AG09309 (cell line): ENCODE measurements around the gene SMIM9.

Experiments
- DNase-seq: peaks from one replicate; pipeline ENCODE4 v3.0.0-alpha.2; 2010; ENCODE audit warnings: low read depth
- H3K4me3 ChIP-seq: 2 replicates; pipeline ENCODE4 v1.5.1; 2011; ENCODE audit warnings: mild to moderate bottlenecking, low read depth, low read length, moderate library complexity; ENCODE audit not compliant: control insufficient read depth
- CTCF ChIP-seq: IDR thresholded peaks from 2 replicates; pipeline ENCODE4 v1.5.1; 2011; ENCODE audit warnings: mild to moderate bottlenecking, low read depth, low read length, inconsistent platforms; ENCODE audit not compliant: insufficient read depth, control insufficient read depth; ENCODE audit errors: missing control alignments

The SMIM9 gene

DNA sequence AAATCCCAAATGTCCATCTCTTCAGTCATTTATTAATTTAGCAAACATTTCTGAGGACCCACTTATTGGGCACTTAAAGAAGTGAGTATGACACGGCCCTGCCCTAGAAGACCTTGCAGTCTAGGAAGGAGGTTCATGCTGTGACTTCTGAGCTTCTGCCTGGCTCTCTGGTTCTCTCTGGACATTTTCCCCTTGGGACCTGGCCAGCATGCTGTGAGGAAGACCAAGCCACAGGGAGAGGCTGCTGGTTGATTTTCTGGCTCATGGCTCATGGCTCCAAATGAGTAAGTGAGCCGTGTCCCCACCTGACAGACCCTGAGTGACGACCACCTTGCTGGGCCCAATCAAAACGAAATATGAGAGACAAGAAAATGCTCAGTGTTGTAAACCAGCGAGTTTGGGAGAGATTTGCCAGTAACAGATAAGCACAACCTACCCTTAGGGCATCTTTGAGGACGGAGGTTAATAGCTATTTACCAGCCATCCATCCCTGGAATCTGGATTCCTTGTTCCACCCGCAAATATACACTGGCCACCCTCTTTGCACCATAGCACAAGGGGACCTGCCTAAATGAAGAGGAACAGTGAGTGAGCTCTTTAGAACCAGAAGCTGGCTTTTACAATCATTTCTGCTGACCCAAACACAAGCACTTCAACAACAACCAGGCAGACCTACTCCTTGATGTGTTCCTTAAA, 30.1 kb downstream of the SMIM9 start:
- no peak for TF ChIP-seq CTCF
- DNase-seq, result no peak
- peak overlapping the region; percentile 73 for H3K4me3 ChIP-seq

GRCh38 chrX:154802947-154803346, 31.5 kb downstream of the SMIM9 start:
- H3K4me3 ChIP-seq, result no peak overlapping the region
- no peak for DNase-seq
- no peak for TF ChIP-seq CTCF

DNA sequence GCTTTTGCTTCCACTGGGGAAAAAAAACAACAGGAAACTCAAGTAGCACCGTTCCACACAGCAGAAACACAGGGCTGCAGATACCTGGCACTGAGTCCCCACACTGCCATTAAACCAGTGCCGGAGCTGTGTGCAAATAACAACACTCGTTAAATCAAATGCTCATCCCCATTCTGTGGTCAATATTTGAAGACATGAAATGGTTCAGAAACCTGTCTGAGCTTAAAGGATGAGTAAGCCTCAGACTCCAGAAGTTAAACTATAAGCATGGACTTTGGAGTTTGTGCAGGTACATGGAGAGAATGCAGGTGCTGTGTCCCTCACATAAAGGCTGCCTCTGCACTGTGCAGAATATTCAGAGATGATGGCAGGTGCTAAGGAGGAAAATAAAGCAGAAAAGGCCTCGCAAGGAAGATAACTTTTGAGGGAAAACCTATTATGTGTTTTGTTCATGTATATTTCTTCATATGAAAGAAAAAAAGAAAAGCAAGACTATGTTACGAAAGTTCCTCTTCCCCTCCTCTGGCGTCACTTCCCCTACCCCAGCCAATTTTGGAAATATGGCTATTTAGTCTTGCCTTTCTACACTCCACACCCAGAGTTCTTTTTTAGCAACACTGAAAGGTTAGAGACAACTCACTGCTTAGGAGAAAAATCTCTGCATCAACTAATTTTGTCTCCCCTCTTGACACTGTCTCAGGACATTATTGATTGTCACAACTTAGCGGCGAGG, 33.8 kb downstream of the SMIM9 start:
- DNase-seq, result no peak
- TF ChIP-seq CTCF, result no peak
- H3K4me3 ChIP-seq, result no peak overlapping the region

GRCh38 chrX:154799556-154800348, 34.7 kb downstream of the SMIM9 start:
- no peak for TF ChIP-seq CTCF
- no peak for DNase-seq
- H3K4me3 ChIP-seq, result no peak overlapping the region

GRCh38 chrX:154797006-154797405, 37.5 kb downstream of the SMIM9 start:
- DNase-seq, result no peak
- no peak overlapping the region for H3K4me3 ChIP-seq
- no peak for TF ChIP-seq CTCF

DNA sequence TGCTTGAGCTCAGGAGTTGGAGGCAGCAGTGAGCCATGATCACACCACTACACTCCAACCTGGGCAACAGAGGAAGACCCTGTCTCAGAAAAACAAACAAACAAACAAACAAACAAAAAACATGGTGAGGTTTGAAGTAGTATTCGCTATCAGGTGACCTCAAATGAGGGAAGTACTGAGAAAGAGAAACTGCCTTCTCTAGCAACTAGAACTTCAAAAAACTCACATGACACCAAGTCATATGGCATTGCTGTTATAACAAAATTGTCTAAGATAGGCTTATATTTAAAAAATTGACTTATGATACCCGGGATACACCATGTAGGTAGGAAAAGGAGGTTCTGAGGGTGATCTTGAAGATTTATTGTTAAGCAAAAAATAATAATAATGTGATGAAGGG, 39.4 kb downstream of the SMIM9 start:
- TF ChIP-seq CTCF, result no peak
- no peak for DNase-seq
- no peak overlapping the region for H3K4me3 ChIP-seq
